Stimulated activated CD8-positive, alpha-beta memory T cell treated with anti-CD3 and anti-CD28 coated beads, Interleukin-2, amount 100 ng/mL, for 1 hour (primary cell): ENCODE results near the gene SLC12A8.
A peak's percentile ranks its signal among the peaks of the same experiment; 100 is the strongest.

ENCODE experiments used
- DNase-seq, 2 donors: peaks; one replicate each; pipeline ENCODE4 v3.0.0-alpha.2; 2020; ENCODE audit warnings: low read depth in 2 of 2

SLC12A8 gene

DNA sequence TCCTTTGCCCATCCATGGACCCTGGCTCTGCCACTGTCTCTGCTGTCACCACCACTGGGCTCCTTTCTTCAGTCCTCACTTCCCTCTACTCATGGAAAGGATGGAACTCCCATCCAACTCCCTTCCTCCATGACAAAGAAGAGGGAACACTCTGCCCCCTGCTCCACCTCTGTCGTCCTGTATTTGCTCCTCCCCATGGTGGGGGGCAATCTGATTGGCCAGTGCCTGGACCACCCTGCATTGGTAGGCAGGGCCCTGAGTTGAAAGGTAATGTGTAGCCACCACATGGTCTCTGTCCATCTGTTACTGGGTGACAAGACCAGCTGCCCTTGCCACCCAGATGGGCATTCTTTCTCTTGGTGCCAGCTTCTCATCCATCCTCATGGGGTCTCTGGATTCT, 136.1 kb downstream of the SLC12A8 start:
- no peak for DNase-seq

DNA sequence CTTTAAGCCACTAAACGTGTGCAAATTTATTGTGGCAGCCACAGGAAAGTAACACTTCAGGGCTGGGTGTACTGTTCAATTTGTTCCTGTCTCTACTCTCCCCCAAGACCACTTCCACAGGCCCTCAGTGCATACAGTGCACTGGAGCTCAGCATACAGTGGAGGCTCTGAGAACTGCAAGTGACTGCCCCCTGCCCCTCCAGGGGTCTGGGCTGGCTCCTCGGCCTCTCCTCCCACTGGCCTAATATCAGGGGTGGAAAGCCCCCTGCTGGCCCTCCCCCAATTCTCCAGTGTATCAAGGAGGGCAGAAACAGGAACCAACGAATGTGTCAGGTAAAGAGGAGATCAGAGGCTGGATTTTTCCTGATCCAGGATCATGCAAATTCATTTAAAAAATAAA, 136.8 kb downstream of the SLC12A8 start:
- DNase-seq: no peak

GRCh38 chr3:125073390-125073905, 139.1 kb downstream of the SLC12A8 start:
- DNase-seq: no peak

DNA sequence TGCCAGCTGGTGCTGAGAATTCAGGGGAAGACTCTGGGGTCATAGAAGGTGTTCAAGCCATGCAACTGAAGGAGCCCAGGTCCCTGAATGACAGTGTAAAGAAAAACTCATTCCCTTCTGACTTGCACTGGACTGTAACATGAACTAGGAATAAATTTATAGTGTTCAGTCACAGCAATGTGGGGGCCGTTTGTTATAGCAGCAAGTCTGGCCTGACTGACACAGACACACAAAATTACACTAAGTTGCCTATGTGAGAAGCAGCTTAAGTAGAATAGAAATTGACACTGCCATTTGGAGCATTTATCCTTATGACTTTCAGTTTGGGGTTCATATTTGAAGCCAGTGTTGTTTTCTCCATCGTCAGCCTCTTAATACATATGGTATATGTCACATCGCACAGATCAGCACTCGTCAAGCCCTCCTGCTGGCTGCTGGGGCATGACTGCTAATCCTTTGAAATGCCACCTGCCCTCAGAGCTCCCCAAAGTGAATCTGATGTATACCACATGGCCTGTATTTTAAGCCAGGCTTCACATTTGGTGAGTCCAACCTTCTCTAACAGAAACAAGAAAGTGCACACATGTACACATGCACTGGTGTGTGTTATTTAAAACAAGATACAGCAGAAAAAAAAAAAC, 139.7 kb downstream of the SLC12A8 start:
- DNase-seq: no peak

DNA sequence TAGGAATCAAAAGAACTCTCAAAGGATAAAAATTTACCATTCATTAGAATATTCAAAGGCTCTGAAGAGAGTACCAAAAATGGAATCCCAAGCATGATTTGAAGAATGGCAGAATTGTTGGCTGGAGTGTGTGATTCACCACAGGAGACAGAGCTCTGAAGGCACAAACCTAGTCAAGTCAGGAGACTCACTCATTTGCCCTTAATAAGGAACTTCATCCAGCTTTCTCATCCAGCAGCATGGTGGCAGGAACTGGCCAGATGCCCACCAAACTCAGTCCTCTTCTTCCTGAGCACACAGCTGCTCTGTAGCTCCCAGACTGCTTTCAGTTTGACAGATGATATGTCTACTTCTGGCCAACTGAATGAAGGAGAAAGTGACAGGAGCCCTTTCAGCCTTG, 140.2 kb downstream of the SLC12A8 start:
- no peak for DNase-seq

DNA sequence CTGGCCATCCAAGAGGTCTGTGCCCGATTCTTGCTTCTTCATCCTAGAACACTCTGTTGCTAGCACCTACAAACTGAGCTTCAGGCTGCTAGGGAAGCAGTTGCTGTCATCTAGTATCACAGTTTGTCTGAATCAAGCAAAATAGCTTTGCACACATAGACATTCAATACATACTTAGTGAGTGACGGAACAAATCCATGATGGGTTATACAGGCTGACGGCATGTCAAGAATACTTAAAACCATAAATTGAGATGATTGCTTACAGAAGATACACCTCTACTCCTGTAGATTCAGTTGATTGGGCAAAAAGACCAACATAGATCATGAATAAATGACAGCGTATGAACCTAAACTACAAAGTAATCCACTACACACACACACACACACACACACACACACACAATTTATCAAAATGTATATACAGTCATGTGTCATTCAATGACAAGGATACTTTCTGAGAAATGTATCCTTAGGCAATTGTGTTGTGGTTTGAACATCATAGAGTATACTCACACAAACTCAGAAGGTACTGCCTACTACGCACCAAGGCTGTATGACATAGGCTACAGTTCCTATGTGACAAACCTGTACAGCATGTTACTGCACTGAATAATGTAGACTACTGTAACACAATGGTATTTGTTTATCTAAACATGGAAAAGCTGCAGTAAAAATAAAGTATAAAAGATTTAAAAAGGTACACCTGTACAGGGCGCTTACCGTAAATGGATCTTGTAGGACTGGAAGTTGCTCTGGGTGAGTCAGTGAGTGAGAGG, 142.4 kb downstream of the SLC12A8 start:
- no peak for DNase-seq

GRCh38 chr3:125069452-125069851, 143.1 kb downstream of the SLC12A8 start:
- DNase-seq: no peak

- no peak for DNase-seq
These were observed 144.3 kb downstream of the SLC12A8 start for GRCh38 chr3:125068265-125068664.

DNA sequence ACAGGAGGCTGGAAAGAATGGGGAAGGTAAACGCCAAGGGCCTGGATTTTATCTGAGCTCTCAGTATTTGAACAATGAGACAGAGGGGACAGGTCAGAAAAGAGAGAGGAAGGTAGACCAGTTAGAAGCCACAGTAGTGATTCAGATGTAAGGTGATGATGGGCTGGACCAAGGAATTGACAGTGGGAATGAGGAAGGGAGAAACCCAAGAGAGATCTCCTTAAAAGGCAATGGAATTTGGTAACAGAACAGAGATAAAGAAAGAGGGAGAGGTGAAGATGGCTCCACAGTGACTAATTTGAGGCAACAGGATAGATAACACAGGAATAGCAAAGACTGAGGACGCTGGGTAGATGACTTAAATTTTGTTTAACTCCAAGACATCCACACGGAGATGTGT, 145.3 kb downstream of the SLC12A8 start:
- no peak for DNase-seq

DNA sequence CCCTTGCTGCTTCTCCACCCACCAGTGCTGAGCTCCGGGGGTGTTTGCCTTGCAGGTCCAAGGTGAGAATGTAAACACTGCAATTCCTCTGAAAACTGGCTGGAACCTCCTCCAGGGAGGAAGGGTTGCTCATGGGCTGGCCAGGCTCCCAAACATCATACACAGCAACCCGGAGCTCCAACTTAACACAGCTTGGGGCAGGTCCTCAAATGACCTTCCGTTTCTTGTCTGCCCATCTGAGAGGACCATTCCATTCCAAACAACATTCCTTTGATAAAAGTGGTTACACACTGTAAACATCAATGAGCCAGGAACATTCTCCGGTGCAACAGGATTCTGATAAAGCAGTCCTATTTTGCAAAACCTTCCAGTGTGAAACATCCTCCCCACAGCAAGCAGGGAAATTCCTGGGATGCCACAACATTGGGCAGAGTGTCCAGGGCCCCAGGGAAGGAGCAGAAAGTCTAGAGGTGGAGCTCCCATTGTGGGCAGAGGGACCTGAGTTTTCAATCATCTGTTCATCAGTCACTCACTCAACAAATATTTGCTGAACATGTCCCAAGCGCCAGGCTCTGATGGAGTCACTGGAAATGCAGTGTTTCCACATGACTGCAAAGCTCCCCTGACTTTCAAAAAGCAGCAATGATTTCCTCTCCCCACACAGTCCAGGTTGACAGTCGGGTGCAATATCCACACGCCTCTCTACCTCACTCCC, 149.5 kb downstream of the SLC12A8 start:
- no peak for DNase-seq

GRCh38 chr3:125061646-125062045, 150.9 kb downstream of the SLC12A8 start:
- DNase-seq: no peak

DNA sequence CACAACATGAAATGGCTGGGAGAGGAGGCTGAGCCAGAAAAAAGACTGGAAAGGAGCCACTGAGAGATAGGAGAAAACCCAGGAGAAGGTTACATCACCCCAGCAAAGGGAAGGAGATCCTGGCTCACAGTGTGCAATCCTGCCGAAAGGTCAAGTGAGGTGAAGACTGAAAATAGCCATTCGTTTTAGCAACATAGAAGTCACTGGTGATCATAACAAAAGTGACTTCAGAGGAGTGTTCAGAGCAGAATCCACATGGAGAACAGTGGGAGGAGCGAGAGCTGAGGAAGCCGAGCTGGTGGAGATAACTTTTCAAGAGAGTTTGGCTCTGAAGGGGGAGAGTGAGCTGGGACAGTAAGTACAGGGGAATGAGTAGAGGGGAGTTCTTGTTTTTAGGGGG, 151.4 kb downstream of the SLC12A8 start:
- no peak for DNase-seq

- no peak for DNase-seq
These were observed 152.9 kb downstream of the SLC12A8 start for GRCh38 chr3:125059488-125060245.

DNA sequence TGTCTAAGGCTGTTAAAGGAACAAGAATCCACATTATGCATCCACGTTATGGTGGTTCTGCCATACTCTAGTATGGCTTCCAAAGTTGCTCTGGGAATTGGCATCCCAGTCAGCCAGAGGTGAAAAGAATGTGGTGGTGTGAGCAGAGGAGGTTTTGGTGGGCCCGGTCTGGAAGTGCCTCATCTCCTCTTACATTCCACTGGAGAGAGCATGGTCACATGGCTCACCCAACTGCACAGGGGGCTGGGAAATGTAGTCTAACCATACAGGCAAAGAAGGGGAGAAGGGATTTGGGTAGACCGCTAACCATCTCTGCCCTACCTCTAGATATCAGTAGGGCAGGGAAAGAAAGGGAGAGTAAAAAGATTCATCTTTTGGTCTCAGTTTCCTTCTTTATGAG, 153.6 kb downstream of the SLC12A8 start:
- DNase-seq: no peak

- no peak for DNase-seq
These were observed 154.0 kb downstream of the SLC12A8 start for GRCh38 chr3:125058529-125058928.

GRCh38 chr3:125057186-125057850, 155.2 kb downstream of the SLC12A8 start:
- DNase-seq: no peak

GRCh38 chr3:125055913-125056745, 156.4 kb downstream of the SLC12A8 start, which contains the start of gene HEG1:
Gene HEG1, minus strand, starts transcription at chr3:125055997. Its CDS starts 107 bp downstream, at chr3:125055890.
- DNase-seq: peak; percentile 51 to 59

GRCh38 chr3:125055331-125055912, 157.1 kb downstream of the SLC12A8 start:
- no peak for DNase-seq

DNA sequence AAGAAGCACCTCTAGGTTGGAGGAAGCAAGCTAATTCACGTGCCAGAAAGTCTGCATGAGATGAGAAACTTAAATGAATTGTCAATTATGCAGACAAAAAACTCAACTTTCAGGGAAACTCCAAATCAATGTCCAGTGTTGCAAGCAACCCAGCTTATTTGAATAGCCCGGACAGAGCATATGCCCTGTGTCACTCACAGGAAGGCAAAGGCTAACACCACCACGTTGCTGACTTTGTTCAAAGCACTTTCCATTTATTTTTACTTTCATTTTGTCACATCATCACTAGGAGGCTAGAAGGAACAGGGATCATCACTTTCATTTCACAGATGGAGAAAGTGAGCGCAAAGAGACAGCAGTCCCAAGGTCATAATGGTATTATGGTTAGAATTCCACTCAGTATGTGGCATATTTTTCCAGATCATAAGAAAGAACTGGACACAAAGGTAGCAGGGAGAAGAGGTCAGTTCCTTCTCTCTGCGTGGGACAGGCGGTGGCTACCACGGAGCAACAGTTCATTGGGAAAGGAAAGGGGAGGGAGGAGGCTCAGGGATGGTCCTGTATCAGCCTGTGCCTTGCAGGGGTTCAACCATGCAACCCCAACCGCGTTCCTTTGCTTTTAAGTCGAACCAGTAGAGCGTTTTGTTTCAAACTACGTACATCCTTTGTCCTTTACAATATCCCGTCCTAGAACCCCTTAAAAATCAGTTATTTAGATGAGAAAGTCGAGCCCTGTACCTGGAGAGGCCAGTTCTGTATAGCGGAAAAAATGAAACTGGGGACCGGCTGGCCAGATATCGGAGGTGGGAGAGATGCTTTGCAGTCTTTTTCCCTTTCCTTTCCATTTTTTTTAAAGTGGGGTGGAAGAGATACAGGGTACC, 157.9 kb downstream of the SLC12A8 start:
- no peak for DNase-seq
